ENCODE results near the gene CSNK1A1. TPM values are rescaled to one million over a fixed set of nuclear protein-coding genes. Genes with fewer than 3 reads are reported as not detected.
"Not testable (repeated sequence)": the region's sequence is repeated elsewhere in the genome, so short reads cannot be mapped to it uniquely, and the experiment has no call there.

The CSNK1A1 gene
- total and polyA plus RNA-seq, 4 donors, result 43.0 to 108 (median 78.2) TPM

- TF ChIP-seq REST (IDR thresholded peaks at IDR 0.05) (no peak), ZBTB33 (IDR thresholded peaks at IDR 0.05) (no peak)
Measured at GRCh38 chr5:149445343-149445738, 105.9 kb downstream of the CSNK1A1 start (continued).

- not testable (repeated sequence) for H3K4me1 ChIP-seq (ENCODE audit: control insufficient read depth in 4 of 4, insufficient read depth in 4 of 4, low read length in 3 of 4); H3K4me3 ChIP-seq (ENCODE audit: low read depth in 1 of 3, low read length in 3 of 3); H3K27me3 ChIP-seq (ENCODE audit: control insufficient read depth in 4 of 4, insufficient read depth in 4 of 4, low read length in 3 of 4); H3K9ac ChIP-seq (ENCODE audit: low read depth in 1 of 2, low read length in 2 of 2); H3K9me3 ChIP-seq (ENCODE audit: control insufficient read depth in 4 of 4, low read length in 3 of 4); H3K27ac ChIP-seq (ENCODE audit: low read depth in 1 of 2, low read length in 2 of 2); DNase-seq (ENCODE audit: low spot score); H3K36me3 ChIP-seq (ENCODE audit: control insufficient read depth in 4 of 4, insufficient read depth in 3 of 4, low read depth in 1 of 4, low read length in 3 of 4)
- 90% methylated on average over 4 of the region's 4 CpGs for WGBS
Measured at GRCh38 chr5:149444430-149444829, 106.8 kb downstream of the CSNK1A1 start.

GRCh38 chr5:149443210-149443609 lies 108.0 kb downstream of the CSNK1A1 start:
- no peak for TF ChIP-seq SP1 (IDR thresholded peaks at IDR 0.05)
- no peak for TF ChIP-seq ATF3 (IDR thresholded peaks at IDR 0.05)
- TF ChIP-seq RXRA (IDR thresholded peaks at IDR 0.05), result no peak
- no peak for TF ChIP-seq FOXA1 (IDR thresholded peaks at IDR 0.05)
- TF ChIP-seq RAD21 (IDR thresholded peaks at IDR 0.05), result no peak
- no peak for TF ChIP-seq CTCF (IDR thresholded peaks at IDR 0.05; ENCODE audit: low read depth, low read length, missing input control)
- TF ChIP-seq REST (IDR thresholded peaks at IDR 0.05), result no peak
- no peak for TF ChIP-seq GABPA (IDR thresholded peaks at IDR 0.05 in 1 of 2, conservative IDR thresholded peaks at IDR 0.05 in 1 of 2)
- H3K4me3 ChIP-seq (ENCODE audit: low read depth in 1 of 3, low read length in 3 of 3), result no peak overlapping the region
- no peak for DNase-seq (ENCODE audit: low spot score)
- no peaks in the 10 kb centered on the region for H3K27me3 ChIP-seq (ENCODE audit: control insufficient read depth in 4 of 4, insufficient read depth in 4 of 4, low read length in 3 of 4)
- H3K9ac ChIP-seq (ENCODE audit: low read depth in 1 of 2, low read length in 2 of 2), result no peak overlapping the region
- no peaks in the 10 kb centered on the region for H3K9me3 ChIP-seq (ENCODE audit: control insufficient read depth in 4 of 4, low read length in 3 of 4)
- WGBS, result 89% methylated on average over 7 of the region's 7 CpGs
- H3K27ac ChIP-seq (ENCODE audit: low read depth in 1 of 2, low read length in 2 of 2), result no peak overlapping the region
- H3K4me1 ChIP-seq (ENCODE audit: control insufficient read depth in 4 of 4, insufficient read depth in 4 of 4, low read length in 3 of 4), result peaks cover 0 to 3% (median 0%) of the 10 kb centered on the region in 4 donors
- H3K36me3 ChIP-seq (ENCODE audit: control insufficient read depth in 4 of 4, insufficient read depth in 3 of 4, low read depth in 1 of 4, low read length in 3 of 4), result no peaks in the 10 kb centered on the region

All from liver (tissue), 9 donors.